Activated naive CD4-positive, alpha-beta T cell (primary cell): ENCODE measurements around the gene TEX13D.

Experiments used
- DNase-seq, 4 experiments: peaks; one replicate each; lab custom pipeline; 2025; lab: John Stamatoyannopoulos, UW

TEX13D gene

DNA sequence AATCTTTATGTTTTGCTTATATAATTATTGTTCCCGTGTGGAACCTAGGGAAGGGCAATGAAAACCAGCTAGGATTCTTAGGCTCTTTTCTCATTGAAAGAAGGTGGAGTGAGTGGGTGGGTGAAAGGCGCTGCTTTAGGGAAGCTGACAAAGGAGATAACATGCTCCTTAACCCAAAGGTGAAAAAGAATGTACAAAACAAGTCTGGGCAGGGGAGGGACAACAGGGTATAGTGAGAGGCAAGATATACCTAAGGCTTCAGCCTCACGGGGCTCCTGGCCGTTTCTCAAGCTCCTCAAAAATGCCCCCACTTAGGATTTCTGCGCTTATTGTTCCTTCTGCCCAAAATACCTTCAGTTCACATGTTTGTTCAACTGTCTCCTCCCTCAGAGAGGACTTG, 15.7 kb downstream of the TEX13D start:
- no peak for DNase-seq

DNA sequence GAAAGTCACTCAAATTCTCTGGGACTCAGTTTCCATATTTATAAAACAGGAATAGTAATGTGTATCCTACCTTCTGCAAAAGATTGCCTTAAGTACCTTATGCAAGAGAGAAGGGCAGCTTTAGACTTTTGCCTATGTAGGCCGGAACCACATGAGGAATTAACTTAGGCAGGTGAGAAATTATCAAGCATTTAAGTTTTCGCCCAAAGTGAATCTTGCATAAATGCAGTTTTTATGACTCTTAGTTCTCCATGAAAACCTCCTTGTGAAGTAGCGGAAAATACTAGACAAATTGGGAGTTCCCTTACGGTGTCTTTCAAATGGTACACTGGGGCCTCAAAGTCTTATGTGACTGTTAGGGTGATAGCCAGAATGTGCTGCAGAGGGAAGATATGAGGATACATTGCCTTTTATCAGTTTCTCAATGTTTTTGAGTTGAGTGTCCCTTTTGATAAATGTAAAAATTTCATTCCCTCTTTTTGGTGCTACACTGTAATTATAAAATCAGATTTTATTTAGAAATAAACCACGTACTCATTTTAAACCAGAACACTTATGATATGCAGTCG, 16.5 kb downstream of the TEX13D start:
- no peak for DNase-seq

DNA sequence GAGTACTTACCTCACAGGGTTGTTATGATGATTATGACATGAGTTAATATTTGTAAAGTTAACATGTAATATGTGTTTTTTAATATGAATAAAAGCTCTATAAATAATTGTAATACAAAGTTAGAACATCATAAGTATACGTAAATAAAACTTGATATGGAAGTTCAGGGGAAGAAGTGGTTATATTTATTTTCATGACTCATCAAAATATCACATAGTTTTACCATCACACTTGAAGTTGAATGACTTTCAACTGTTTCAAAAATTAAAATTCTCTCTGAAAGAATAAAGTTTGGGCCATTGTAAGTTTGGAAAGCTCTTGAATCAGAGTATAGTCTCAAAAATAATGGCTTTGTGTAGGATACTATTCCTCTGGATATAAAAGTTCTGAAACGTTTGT, 22.2 kb downstream of the TEX13D start:
- DNase-seq: no peak

DNA sequence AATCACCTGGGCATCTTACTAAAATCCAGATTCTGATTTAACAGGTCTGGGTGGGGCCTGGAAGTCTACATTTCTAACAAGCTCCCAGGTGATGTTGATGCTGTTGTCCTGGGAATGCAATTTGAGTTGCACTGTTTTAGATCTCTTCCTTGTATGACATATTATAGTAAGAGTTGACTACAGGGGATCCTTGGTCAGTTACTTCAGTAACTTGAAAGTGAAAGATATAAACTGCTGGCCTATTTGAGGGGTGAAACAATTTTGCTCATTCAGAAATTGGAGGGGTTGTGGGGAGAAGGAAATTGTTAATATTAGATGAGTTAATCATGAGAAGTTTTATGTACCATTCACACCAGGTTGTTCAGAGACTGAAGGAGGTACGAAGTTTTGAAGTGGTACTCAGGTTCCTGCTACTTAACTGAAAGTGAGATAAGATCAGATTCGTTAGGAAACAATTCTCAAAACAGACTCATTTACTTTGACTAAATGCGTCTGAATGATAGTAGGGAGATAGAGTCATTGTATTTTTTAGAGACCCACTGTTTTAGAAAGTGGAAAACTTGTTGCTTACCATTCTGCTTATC, 26.4 kb downstream of the TEX13D start:
- no peak for DNase-seq

DNA sequence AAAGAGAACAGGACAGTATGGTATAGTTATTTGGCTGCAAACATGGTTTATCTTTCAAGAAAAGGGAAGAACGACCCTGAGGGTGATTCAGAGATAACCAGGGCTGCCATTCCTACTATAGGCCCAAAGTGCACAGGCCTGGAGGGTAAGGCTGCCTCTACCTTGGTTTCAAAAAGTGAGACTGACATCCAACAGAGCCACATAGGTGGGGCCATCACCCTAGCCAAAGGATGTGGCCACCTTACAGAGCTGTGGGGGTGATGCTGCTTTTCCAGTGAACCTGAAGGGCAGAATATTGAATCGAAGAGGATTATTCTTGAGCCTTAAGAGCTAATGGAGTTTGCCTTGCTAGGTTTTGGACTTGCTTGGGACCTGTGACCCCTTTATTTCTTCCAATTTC, 29.6 kb downstream of the TEX13D start:
- no peak for DNase-seq

DNA sequence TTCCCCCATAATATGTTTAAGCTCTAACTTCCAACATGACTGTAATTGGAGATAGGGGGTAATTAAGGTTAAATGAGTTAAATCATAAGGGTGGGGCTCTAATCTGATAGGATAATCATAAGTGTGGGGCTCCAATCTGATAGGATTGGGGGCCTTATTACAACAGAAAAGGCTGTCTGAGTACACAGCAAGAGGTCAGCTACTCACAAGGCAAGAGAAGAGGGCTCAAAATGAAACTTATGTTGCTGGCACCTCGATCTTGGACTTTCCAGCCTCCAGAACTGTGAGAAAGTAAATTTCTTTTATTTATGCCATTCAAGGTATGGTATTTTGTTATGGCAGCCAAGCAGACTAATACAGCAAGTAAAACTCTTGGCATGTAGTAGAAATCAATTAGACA, 30.3 kb downstream of the TEX13D start:
- DNase-seq: no peak

DNA sequence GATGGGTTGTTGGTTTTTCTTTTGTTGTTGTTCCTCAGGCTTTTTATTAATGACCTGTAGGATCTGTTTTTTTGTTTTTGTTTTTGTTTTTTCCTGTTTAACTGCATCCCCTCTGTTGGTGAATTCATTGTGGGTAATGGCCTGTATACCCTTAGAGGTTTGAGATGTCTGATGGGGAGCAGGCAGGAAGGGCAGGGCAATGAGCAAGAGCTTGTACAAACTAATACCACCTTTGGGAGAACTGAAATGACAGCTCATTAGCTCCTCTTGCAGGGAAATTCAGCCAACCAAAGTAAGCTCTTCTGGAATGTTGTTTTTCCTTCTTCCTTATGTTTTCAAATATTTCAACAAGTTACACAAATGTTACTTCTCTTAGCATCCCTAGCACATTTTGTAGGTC, 37.3 kb downstream of the TEX13D start:
- no peak for DNase-seq

- no peak for DNase-seq
These were observed 40.9 kb downstream of the TEX13D start for GRCh38 chrX:124373348-124373747.

- DNase-seq: no peak
These were observed 46.2 kb downstream of the TEX13D start for GRCh38 chrX:124378643-124379042.

GRCh38 chrX:124383354-124383753, 50.9 kb downstream of the TEX13D start:
- no peak for DNase-seq

DNA sequence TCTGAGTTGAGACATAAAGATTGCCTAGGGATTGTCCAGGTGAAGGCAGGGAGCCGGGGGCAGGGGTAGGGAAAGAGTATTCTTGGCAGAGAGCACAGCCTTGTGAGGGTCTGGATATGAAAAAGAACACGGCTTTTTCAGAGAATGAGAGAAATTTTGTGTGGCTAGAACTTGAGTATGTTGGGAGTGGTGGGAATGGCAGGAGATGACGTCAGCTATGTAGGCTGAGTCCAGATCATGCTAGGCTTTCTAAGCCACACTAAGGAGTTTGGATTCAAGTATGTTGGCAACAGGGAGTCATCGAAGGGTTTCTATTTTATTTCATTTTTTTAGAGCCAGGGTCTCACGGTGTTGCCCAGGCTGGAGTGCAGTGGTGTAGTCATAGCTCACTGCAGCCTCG, 53.9 kb downstream of the TEX13D start:
- DNase-seq: no peak
